Right renal pelvis (tissue), 4 donors: ENCODE measurements around the gene RNH1. TPM values are rescaled to one million over a fixed set of nuclear protein-coding genes. Genes with fewer than 3 reads are reported as not detected.

Experiments used
- DNase-seq, 4 donors: peaks; one replicate each; pipeline ENCODE4 v3.0.0-alpha.2; 2013; ENCODE audit warnings: low read depth in 4 of 4, low spot score in 3 of 4, missing footprints in 1 of 4
- polyA plus RNA-seq, 4 donors: library from polyadenylated mRNA; unstranded; fragments of 120-200 nt; gene quantifications; one replicate each; pipeline ENCODE4 v1.2.1, GENCODE V29; 2013; ENCODE audit not compliant: insufficient read length in 4 of 4

RNH1 gene
- polyA plus RNA-seq, 4 donors: 80.9 to 120 (median 86.6) TPM

- no peak for DNase-seq
Observed at GRCh38 chr11:445765-446588, 61.1 kb downstream of the RNH1 start.

Other genes starting within 250 kb of the RNH1 start
- under 1 TPM; 0.20 to 0.80 (median 0.36) TPM for gene NLRP6, start 228.8 kb downstream of the RNH1 start, polyA plus RNA-seq
- gene PGGHG, start 218.1 kb downstream of the RNH1 start, polyA plus RNA-seq: 10 to 100 TPM; 14.8 to 25.7 (median 19.4) TPM
- under 1 TPM in 2 of 4 donors, not detected in 2; 0.34 to 0.48 TPM for gene IFITM5, start 207.7 kb downstream of the RNH1 start, polyA plus RNA-seq
- 100 to 1,000 TPM; 194 to 242 (median 224) TPM for gene IFITM2, start 199.4 kb downstream of the RNH1 start, polyA plus RNA-seq
- gene IFITM1, start 193.2 kb downstream of the RNH1 start, polyA plus RNA-seq: 10 to 100 TPM; 34.1 to 44.9 (median 39.9) TPM
- 100 to 1,000 TPM; 400 to 486 (median 421) TPM for gene IFITM3, start 186.4 kb downstream of the RNH1 start, polyA plus RNA-seq
- gene B4GALNT4, start 137.7 kb downstream of the RNH1 start, polyA plus RNA-seq: 10 to 100 TPM; 57.3 to 83.9 (median 61.4) TPM
- 1 to 10 TPM; 4.0 to 7.4 (median 5.2) TPM for gene PKP3, start 113.0 kb downstream of the RNH1 start, polyA plus RNA-seq
- 10 to 100 TPM; 33.4 to 64.4 (median 36.7) TPM for gene SIGIRR, start 92.2 kb downstream of the RNH1 start, polyA plus RNA-seq
- gene ANO9, start 65.2 kb downstream of the RNH1 start, polyA plus RNA-seq: 10 to 100 TPM in 1 of 4 donors, 1 to 10 TPM in 3; 7.8 to 12.7 (median 9.6) TPM
- 10 to 100 TPM; 30.1 to 41.4 (median 32.5) TPM for gene PTDSS2, start 57.0 kb downstream of the RNH1 start, polyA plus RNA-seq
- 10 to 100 TPM; 39.5 to 57.2 (median 41.2) TPM for gene HRAS, start 28.3 kb upstream of the RNH1 start, polyA plus RNA-seq
- 1 to 10 TPM; 3.3 to 5.2 (median 4.1) TPM for gene LRRC56, start 30.3 kb upstream of the RNH1 start, polyA plus RNA-seq
- 1 to 10 TPM; 2.8 to 5.9 (median 3.6) TPM for gene LMNTD2, start 53.5 kb upstream of the RNH1 start, polyA plus RNA-seq
- 10 to 100 TPM; 42.7 to 68.7 (median 45.2) TPM for gene RASSF7, start 53.7 kb upstream of the RNH1 start, polyA plus RNA-seq
- gene PHRF1, start 69.2 kb upstream of the RNH1 start, polyA plus RNA-seq: 10 to 100 TPM; 21.1 to 27.4 (median 21.9) TPM
- gene IRF7, start 108.7 kb upstream of the RNH1 start, polyA plus RNA-seq: 10 to 100 TPM in 1 of 4 donors, 1 to 10 TPM in 3; 8.1 to 12.4 (median 8.4) TPM
- 10 to 100 TPM; 31.8 to 49.2 (median 42.9) TPM for gene CDHR5, start 117.7 kb upstream of the RNH1 start, polyA plus RNA-seq
- 1 to 10 TPM; 1.2 to 3.5 (median 1.9) TPM for gene SCT, start 119.9 kb upstream of the RNH1 start, polyA plus RNA-seq
- 1 to 10 TPM; 1.7 to 5.7 (median 2.1) TPM for gene DRD4, start 130.0 kb upstream of the RNH1 start, polyA plus RNA-seq
- gene DEAF1, start 188.0 kb upstream of the RNH1 start, polyA plus RNA-seq: 10 to 100 TPM; 36.3 to 55.9 (median 46.3) TPM
- gene TMEM80, start 188.6 kb upstream of the RNH1 start, polyA plus RNA-seq: 10 to 100 TPM; 37.4 to 45.2 (median 42.2) TPM
- gene EPS8L2, start 199.0 kb upstream of the RNH1 start, polyA plus RNA-seq: 100 to 1,000 TPM in 3 of 4 donors, 10 to 100 TPM in 1; 94.5 to 147 (median 112) TPM
- 100 to 1,000 TPM; 132 to 146 (median 135) TPM for gene TALDO1, start 240.2 kb upstream of the RNH1 start, polyA plus RNA-seq